Mucosa of stomach (tissue), 1 donor: Measurements from ENCODE around the gene GALNT2.

Source experiments
- H3K27me3 ChIP-seq: one replicate; pipeline ENCODE4 v1.7.0; 2013; ENCODE audit warnings: mild to moderate bottlenecking, low read length; ENCODE audit not compliant: control insufficient read depth, insufficient read depth
- H3K36me3 ChIP-seq: one replicate; pipeline ENCODE4 v1.7.0; 2013; ENCODE audit warnings: low read length; ENCODE audit not compliant: control insufficient read depth, insufficient read depth
- H3K4me1 ChIP-seq: one replicate; pipeline ENCODE4 v1.7.0; 2013; ENCODE audit warnings: mild to moderate bottlenecking, low read length; ENCODE audit not compliant: control insufficient read depth, insufficient read depth
- H3K4me3 ChIP-seq: one replicate; pipeline ENCODE4 v1.7.0; 2013; ENCODE audit warnings: low read length
- H3K9ac ChIP-seq: one replicate; pipeline ENCODE4 v1.7.0; 2013; ENCODE audit warnings: mild to moderate bottlenecking, low read length, moderate library complexity
- H3K9me3 ChIP-seq: one replicate; pipeline ENCODE4 v1.7.0; 2013; ENCODE audit warnings: mild to moderate bottlenecking, low read length, moderate library complexity; ENCODE audit not compliant: control insufficient read depth
- donor health status: Pancreatic carcinoma.

The GALNT2 gene

DNA sequence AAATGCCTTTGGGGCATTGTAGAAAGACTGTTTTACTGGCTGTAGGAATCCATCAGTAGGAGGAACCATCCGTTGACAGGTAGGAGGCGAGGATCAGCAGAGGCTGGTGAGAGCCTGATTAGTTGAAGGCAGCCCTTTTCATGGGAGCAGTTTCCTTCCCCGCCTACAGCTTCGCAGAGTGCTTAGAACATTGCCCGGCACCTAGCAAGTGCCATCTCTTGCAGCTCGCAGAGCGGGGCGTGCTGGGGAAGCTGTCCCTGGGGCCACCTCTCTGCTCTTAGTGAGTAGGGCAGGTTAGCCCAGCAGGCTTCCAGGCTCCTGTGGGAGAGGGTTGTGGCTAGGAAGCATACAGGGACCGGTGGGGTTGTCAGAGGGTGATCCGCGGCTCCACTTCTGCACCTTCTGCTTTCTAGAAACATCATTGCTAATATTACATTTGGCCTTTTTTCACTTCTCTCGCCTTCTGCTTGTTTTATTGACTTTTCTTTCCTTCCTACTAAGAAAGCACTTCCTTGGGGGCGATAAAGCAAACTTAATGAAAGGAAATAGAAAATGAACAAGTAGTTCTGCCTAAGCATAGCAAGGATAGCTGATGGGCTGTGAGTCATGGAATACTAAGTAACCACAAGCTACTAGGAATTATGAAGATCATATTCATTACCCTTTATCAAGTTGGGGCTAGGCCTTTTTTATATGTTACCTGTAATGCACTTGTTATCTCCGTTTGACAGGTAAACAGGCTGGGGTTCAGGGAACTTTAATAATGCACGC is 176.7 kb downstream of the GALNT2 start:
- Histone ChIP-seq H3K9ac (no peak overlapping the region), H3K36me3 (no peaks in the 10 kb centered on the region), H3K27me3 (no peaks in the 10 kb centered on the region)

DNA sequence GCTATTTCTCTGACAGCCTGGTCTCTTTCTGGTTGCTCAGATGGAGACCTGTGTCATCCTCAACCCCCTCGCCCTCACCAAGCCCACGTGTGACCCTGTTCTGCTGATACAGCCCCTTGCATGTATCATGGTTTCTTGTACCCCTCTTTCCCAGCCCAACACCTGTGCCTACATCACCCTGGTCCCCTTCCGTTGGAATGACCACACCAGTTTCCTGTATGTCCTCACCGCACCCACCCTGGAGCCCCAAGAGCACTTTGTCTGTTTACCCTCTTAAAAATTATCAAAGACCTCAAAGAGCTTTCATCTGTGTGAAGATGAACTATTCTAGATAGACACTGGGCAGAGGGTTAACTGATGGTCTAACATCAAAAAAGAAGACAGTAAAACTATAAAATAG is 179.5 kb downstream of the GALNT2 start:
- Histone ChIP-seq H3K9me3 (no peaks in the 10 kb centered on the region), H3K4me3 (no peak overlapping the region), H3K36me3 (no peaks in the 10 kb centered on the region), H3K27me3 (no peaks in the 10 kb centered on the region), H3K4me1 (peaks cover 12% of the 10 kb centered on the region), H3K9ac (no peak overlapping the region)

More for the DNA sequence above, 176.7 kb downstream of the GALNT2 start:
- peaks cover 12% of the 10 kb centered on the region for H3K4me1 ChIP-seq
- no peak overlapping the region for H3K4me3 ChIP-seq
- H3K9me3 ChIP-seq = no peaks in the 10 kb centered on the region

DNA sequence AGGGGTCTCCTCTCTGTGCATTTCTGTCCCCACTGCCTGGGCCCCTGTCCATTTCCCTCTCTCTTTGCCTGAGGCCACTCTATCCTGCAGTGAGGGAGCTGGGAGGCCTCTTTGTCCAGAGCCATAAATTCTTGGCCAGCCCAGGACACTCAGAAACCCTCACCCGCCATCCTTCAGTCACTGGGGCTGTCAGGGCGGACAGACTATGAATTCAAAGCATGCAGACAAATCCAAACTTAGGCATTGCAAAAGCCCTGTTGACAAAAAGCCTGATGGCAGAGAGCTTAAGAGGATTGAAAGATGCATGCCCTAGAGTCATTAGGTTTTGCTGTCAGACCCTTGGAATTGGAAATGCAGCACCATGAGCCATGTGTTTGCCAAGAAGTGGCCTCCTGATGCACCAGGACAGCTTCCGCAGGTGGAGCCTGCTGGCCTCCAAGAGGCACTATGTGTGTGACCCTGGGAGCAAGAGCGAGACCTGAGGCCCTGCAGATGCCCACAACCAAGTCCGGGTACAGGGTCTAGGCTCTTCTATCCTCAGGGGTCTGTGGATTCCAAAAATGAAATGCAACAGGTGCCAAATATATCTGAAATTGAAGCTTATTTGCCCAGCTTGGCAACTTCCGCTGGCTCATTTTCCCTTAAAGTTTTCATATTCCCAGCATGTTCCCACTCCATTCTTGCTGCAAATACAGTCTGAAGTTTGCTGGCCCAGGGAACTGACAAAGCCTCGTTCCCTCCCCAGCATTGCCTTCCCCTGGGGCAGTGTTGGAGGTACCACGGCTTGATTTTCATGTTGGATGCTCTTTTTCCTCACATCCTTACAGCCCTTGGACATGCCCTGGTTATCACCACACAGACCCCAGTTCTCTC is 181.2 kb downstream of the GALNT2 start:
- H3K4me3 ChIP-seq = no peak overlapping the region
- peaks cover 8% of the 10 kb centered on the region for H3K4me1 ChIP-seq
- no peaks in the 10 kb centered on the region for H3K36me3 ChIP-seq
- H3K9ac ChIP-seq = no peak overlapping the region
- no peaks in the 10 kb centered on the region for H3K9me3 ChIP-seq
- H3K27me3 ChIP-seq = no peaks in the 10 kb centered on the region

DNA sequence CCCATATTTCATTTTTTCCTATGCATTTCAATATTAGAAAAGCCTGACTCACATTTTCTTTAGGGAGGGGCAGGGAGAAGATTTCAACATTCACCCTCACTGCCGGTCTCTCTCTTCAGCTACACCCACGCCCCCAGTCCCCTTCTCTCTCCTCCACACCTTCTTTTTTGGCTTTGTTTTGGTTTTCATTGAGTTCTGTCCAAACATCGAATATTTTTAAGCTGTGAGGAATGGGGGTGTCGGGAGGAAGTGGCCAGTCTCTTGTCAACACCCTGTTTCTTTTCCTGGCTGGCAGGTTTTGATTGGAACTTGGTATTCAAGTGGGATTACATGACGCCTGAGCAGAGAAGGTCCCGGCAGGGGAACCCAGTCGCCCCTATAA is 181.8 kb downstream of the GALNT2 start:
- no peak overlapping the region for H3K9ac ChIP-seq
- H3K4me3 ChIP-seq = no peak overlapping the region
- H3K4me1 ChIP-seq = peaks cover 2% of the 10 kb centered on the region
- no peaks in the 10 kb centered on the region for H3K36me3 ChIP-seq
- no peaks in the 10 kb centered on the region for H3K27me3 ChIP-seq
- H3K9me3 ChIP-seq = no peaks in the 10 kb centered on the region

DNA sequence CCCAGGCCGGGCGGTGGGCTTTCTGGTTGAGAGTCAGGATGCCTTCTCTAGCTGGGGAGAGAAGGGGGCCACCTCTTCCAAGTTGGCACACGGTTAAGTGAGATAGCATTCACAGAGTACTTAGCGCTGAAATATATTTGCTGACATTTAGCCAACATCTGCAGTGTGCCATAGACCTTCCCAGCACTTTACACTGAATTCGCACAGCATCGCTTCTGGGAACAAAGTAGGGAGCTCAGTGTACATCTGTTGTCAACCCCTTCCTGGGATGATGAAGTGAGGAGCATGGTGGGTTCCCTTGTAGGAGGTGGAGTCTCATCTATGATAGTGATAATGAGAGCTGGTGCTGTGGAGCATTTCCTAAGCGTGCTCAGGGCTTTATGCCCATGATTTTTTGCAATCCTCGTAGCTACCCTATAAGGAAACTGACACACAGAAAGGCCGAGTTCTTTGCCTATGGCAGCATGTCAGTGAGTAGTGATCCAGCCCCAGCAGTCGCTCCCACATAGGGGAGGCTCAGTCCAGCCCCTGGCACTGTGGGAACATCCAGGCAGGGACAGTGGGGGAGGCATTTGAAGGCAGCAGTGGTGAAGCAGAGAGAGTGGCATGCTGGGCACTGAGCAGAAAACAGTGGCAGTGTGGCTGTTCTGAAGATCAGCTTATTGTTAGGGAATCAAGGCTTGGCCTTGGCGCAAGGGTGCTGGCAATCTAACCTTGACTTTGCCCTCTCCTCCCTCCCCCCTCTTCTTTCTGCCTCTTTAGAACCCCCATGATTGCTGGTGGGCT is 182.8 kb downstream of the GALNT2 start:
- no peak overlapping the region for H3K9ac ChIP-seq
- no peaks in the 10 kb centered on the region for H3K4me1 ChIP-seq
- H3K27me3 ChIP-seq = no peaks in the 10 kb centered on the region
- H3K9me3 ChIP-seq = no peaks in the 10 kb centered on the region
- no peak overlapping the region for H3K4me3 ChIP-seq
- H3K36me3 ChIP-seq = peaks cover 2% of the 10 kb centered on the region

DNA sequence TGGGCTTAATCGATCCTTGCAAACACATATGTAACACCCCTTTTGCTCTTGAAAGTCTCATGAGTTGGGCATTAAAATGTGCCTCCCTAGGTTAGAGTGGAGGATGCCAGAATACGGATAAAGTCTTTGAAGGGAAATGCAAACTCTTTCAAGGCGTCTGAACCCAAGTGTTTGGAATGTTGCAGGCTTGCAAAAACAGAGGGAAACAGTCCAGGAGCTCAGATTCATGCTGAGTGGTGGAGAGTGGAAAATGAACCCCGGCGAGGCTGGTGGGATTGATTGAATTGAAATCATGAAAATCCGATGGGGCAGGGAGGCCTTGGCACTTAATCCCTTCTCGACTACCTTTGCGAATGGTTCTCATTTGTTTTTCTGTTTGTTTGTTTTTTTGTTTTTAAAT is 183.6 kb downstream of the GALNT2 start:
- H3K4me3 ChIP-seq = no peak overlapping the region
- H3K9ac ChIP-seq = no peak overlapping the region
- peaks cover 4% of the 10 kb centered on the region for H3K36me3 ChIP-seq
- H3K9me3 ChIP-seq = no peaks in the 10 kb centered on the region
- no peaks in the 10 kb centered on the region for H3K27me3 ChIP-seq
- no peaks in the 10 kb centered on the region for H3K4me1 ChIP-seq

DNA sequence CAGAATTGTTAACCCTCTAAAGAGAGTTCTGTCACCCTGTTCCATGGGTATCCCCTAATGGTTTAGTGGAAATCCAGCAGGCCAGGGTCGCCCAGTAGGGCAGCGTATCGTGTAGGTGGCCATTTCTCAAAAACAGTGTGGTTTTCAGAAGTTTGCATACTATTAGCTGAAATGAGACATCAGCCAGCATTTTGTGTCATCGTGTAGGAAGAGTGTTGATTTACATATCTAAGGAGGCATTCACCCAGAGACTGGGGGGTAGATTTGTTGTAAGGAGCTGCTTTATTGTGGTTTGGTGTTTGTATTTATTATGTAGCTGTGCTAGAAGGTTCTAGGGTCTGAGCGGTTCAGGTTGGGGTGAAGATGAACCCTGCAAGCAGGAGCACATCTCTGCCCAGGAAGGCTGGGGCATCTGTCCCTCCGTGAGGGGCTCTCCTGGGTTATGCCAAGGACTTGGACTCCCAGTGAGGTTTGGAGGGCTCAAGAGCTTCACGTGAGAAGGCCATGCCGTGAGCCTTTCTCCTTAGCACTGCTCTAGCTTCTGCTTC is 184.7 kb downstream of the GALNT2 start:
- Histone ChIP-seq H3K4me1 (no peaks in the 10 kb centered on the region), H3K9me3 (no peaks in the 10 kb centered on the region), H3K4me3 (no peak overlapping the region), H3K27me3 (no peaks in the 10 kb centered on the region), H3K9ac (no peak overlapping the region), H3K36me3 (peaks cover 4% of the 10 kb centered on the region)

DNA sequence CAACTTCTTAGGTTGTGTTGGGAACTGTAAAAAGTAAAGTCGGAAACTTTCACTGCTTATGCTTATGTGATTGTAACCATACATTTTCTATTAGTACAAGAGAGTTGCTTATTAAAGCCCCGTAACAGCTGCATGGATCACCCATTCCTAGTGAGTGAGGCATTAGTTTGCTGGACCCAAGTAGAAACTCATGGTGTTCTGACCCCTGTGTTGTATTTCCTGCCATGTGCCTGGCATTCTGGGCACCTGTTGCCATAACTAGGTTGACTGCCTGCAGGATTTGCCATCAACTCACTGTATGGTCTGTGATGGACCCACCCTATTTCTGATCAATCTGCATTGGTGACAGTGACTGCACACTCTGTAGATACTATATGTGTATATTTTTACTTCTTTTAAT is 186.1 kb downstream of the GALNT2 start:
- Histone ChIP-seq H3K36me3 (peaks cover 4% of the 10 kb centered on the region), H3K27me3 (no peaks in the 10 kb centered on the region), H3K9me3 (no peaks in the 10 kb centered on the region), H3K4me1 (no peaks in the 10 kb centered on the region), H3K9ac (no peak overlapping the region), H3K4me3 (no peak overlapping the region)

DNA sequence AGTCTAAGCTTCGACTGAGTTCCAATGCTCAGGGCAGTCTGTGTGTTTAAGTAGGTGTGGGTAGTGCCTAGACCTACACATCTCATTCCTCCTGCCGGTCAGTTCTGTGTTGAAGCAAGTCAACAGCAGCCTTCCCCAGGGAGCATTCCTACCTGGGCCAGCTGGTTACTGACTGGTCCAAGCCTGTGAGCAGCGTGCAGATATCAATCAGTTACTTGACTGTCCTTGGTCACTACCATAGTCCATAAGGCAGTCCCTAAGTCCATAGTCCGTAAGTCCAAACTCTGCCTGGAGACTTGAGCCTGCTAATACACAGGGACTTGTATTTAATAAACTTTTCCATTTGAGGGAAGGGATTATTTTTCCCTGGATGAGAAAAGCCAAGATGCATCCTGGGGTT is 187.2 kb downstream of the GALNT2 start:
- Histone ChIP-seq H3K36me3 (peaks cover 4% of the 10 kb centered on the region), H3K9me3 (no peaks in the 10 kb centered on the region), H3K9ac (no peak overlapping the region), H3K4me1 (no peaks in the 10 kb centered on the region), H3K4me3 (no peak overlapping the region), H3K27me3 (no peaks in the 10 kb centered on the region)

DNA sequence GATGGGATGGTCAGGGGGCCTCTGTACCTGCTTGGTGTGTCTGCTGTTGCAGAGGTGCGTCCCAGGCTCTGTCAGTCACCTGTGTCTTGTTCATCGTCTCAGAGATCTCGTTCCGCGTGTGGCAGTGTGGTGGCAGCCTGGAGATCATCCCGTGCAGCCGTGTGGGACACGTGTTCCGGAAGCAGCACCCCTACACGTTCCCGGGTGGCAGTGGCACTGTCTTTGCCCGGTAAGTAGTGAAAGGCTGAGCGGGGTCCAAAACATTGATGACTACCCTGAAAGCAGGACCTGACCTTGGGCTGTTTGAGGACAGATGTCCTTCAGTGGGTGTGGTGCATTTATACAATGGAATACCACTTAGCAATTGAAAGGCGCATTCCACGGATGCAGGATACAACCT is 188.1 kb downstream of the GALNT2 start:
- Histone ChIP-seq H3K27me3 (no peaks in the 10 kb centered on the region), H3K36me3 (peaks cover 4% of the 10 kb centered on the region)

DNA sequence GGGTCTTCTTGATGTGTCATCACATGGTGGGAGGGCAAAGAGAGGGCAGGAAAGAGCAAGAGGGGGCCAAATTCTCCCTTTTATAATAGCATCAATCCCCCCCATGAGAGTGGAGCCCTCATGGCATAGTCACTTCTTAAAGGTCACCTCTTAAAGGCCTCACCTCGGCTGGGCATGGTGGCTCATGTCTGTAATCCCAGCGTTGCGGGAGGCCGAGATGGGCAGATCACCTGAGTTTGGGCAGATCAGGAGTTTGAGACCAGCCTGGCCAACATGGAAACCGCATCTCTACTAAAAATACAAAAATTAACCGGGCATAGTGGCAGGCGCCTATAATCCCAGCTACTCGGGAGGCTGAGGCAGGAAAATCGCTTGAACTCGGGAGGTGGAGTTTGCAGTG is 189.0 kb downstream of the GALNT2 start:
- Histone ChIP-seq H3K9me3 (no peaks in the 10 kb centered on the region), H3K4me3 (no peak overlapping the region), H3K9ac (no peak overlapping the region), H3K4me1 (no peaks in the 10 kb centered on the region), H3K27me3 (no peaks in the 10 kb centered on the region), H3K36me3 (peaks cover 4% of the 10 kb centered on the region)

More for the DNA sequence above, 188.1 kb downstream of the GALNT2 start:
- Histone ChIP-seq H3K9me3 (no peaks in the 10 kb centered on the region), H3K4me1 (no peaks in the 10 kb centered on the region), H3K9ac (no peak overlapping the region), H3K4me3 (no peak overlapping the region)
